Trophoblast cell (in vitro differentiated cells and primary cell): Measurements from ENCODE around the gene NRCAM.

Experiments used
- DNase-seq, 2 donors: peaks; one replicate each; pipeline ENCODE4 v3.0.0-alpha.2; 2016
- H2AFZ ChIP-seq: 2 replicates; pipeline ENCODE4 v1.6.1; 2013; ENCODE audit warnings: low read length, moderate library complexity, mild to moderate bottlenecking; ENCODE audit not compliant: insufficient read depth, poor library complexity
- H2AK5ac ChIP-seq: 2 replicates; pipeline ENCODE4 v1.6.1; 2013; ENCODE audit warnings: mild to moderate bottlenecking, low read length
- H2BK120ac ChIP-seq: 2 replicates; pipeline ENCODE4 v1.6.1; 2013; ENCODE audit warnings: low read length, mild to moderate bottlenecking, moderate library complexity; ENCODE audit not compliant: insufficient read depth, poor library complexity
- H2BK12ac ChIP-seq: 2 replicates; pipeline ENCODE4 v1.6.1; 2013; ENCODE audit warnings: mild to moderate bottlenecking, low read length, moderate library complexity
- H2BK5ac ChIP-seq: 2 replicates; pipeline ENCODE4 v1.6.1; 2013; ENCODE audit warnings: low read length, low read depth, moderate library complexity, mild to moderate bottlenecking; ENCODE audit not compliant: poor library complexity
- H3K14ac ChIP-seq: 2 replicates; pipeline ENCODE4 v1.6.1; 2013; ENCODE audit warnings: mild to moderate bottlenecking, low read length
- H3K18ac ChIP-seq: 2 replicates; pipeline ENCODE4 v1.6.1; 2013; ENCODE audit warnings: mild to moderate bottlenecking, low read length
- H3K23ac ChIP-seq: 2 replicates; pipeline ENCODE4 v1.6.1; 2013; ENCODE audit warnings: low read length
- H3K27ac ChIP-seq: 2 replicates; pipeline ENCODE4 v1.5.1; 2013; ENCODE audit warnings: low read depth, mild to moderate bottlenecking, inconsistent platforms, low read length, moderate library complexity
- H3K27me3 ChIP-seq: 2 replicates; pipeline ENCODE4 v1.6.1; 2013; ENCODE audit warnings: inconsistent platforms, mild to moderate bottlenecking, low read length, moderate library complexity; ENCODE audit not compliant: insufficient read depth
- H3K36me3 ChIP-seq, 2 experiments: 1 replicate in 1 of 2; 2 replicates in 1 of 2; pipeline ENCODE4 v1.6.1; 2013; ENCODE audit warnings: low read length in 2 of 2, mild to moderate bottlenecking in 2 of 2, moderate library complexity in 1 of 2; ENCODE audit not compliant: insufficient read depth in 2 of 2, control insufficient read depth in 1 of 2
- H3K4ac ChIP-seq: 2 replicates; pipeline ENCODE4 v1.6.1; 2013; ENCODE audit warnings: low read depth, mild to moderate bottlenecking, low read length, moderate library complexity
- H3K4me1 ChIP-seq, 2 experiments: 1 replicate in 1 of 2; 2 replicates in 1 of 2; pipeline ENCODE4 v1.6.1; 2013; ENCODE audit warnings: low read length in 2 of 2, mild to moderate bottlenecking in 2 of 2, moderate library complexity in 1 of 2; ENCODE audit not compliant: insufficient read depth in 2 of 2, control insufficient read depth in 1 of 2
- H3K4me2 ChIP-seq: 2 replicates; pipeline ENCODE4 v1.6.1; 2013; ENCODE audit warnings: inconsistent platforms, mild to moderate bottlenecking, low read length, moderate library complexity
- H3K4me3 ChIP-seq: 2 replicates; pipeline ENCODE4 v1.5.1; 2013; ENCODE audit warnings: mild to moderate bottlenecking, low read depth, low read length, inconsistent platforms
- H3K79me1 ChIP-seq: one replicate; pipeline ENCODE4 v1.6.1; 2013; ENCODE audit warnings: low read length
- H3K79me2 ChIP-seq: 2 replicates; pipeline ENCODE4 v1.6.1; 2013; ENCODE audit warnings: low read length, mild to moderate bottlenecking; ENCODE audit not compliant: control insufficient read depth, insufficient read depth, poor library complexity
- H3K9ac ChIP-seq: 2 replicates; pipeline ENCODE4 v1.6.1; 2013; ENCODE audit warnings: mild to moderate bottlenecking, low read length
- H3K9me3 ChIP-seq: 2 replicates; pipeline ENCODE4 v1.6.1; 2013; ENCODE audit warnings: low read depth, mild to moderate bottlenecking, control low read depth, inconsistent platforms, low read length; ENCODE audit not compliant: insufficient read depth
- H4K12ac ChIP-seq: 2 replicates; pipeline ENCODE4 v1.6.1; 2013; ENCODE audit warnings: low read depth, mild to moderate bottlenecking, low read length, moderate library complexity
- H4K8ac ChIP-seq: 2 replicates; pipeline ENCODE4 v1.6.1; 2013; ENCODE audit warnings: low read depth, mild to moderate bottlenecking, low read length, moderate library complexity
- H4K91ac ChIP-seq: one replicate; pipeline ENCODE4 v1.6.1; 2013; ENCODE audit warnings: low read depth, mild to moderate bottlenecking, low read length, moderate library complexity
- WGBS: extraction: QIAGEN DNeasy Blood & Tissue Kit; methylation state at CpG from one replicate; pipeline ENCODE4 v1.1.7; 2013; ENCODE audit warnings: missing lambda C conversion rate; ENCODE audit not compliant: insufficient read length, insufficient coverage; ENCODE audit errors: extremely low coverage; 5-methylcytosine and 5-hydroxymethylcytosine counted together

NRCAM gene

GRCh38 chr7:108248821-108249220, 207.4 kb downstream of the NRCAM start:
- no peak overlapping the region for H2BK120ac ChIP-seq
- H3K4me3 ChIP-seq = no peak overlapping the region
- no peak overlapping the region for H2AK5ac ChIP-seq
- H3K79me2 ChIP-seq = no peaks in the 10 kb centered on the region
- no peak overlapping the region for H3K23ac ChIP-seq
- H3K4ac ChIP-seq = no peak overlapping the region
- H4K8ac ChIP-seq = no peak overlapping the region
- DNase-seq = no peak
- H3K27ac ChIP-seq = no peak overlapping the region
- H3K9ac ChIP-seq = no peak overlapping the region
- no peaks in the 10 kb centered on the region for H3K79me1 ChIP-seq
- H2BK12ac ChIP-seq = no peak overlapping the region
- no peaks in the 10 kb centered on the region for H3K36me3 ChIP-seq
- no peak overlapping the region for H2AFZ ChIP-seq
- no peak overlapping the region for H3K4me2 ChIP-seq
- no peak overlapping the region for H3K14ac ChIP-seq
- H2BK5ac ChIP-seq = no peak overlapping the region
- H3K4me1 ChIP-seq = peaks cover 5 to 10% of the 10 kb centered on the region in 2 experiments
- no peak overlapping the region for H4K12ac ChIP-seq
- peaks cover 2% of the 10 kb centered on the region for H3K9me3 ChIP-seq
- H4K91ac ChIP-seq = no peak overlapping the region
- WGBS = no CpG with 5 or more reads among the region's 4 CpGs
- no peaks in the 10 kb centered on the region for H3K27me3 ChIP-seq
- no peak overlapping the region for H3K18ac ChIP-seq

GRCh38 chr7:108248418-108248817, 207.8 kb downstream of the NRCAM start:
- Histone ChIP-seq H3K27ac (no peak overlapping the region), H3K4ac (no peak overlapping the region), H3K4me1 (peaks cover 5 to 10% of the 10 kb centered on the region in 2 experiments), H3K36me3 (no peaks in the 10 kb centered on the region), H3K4me3 (no peak overlapping the region), H3K9ac (no peak overlapping the region), H2BK5ac (no peak overlapping the region), H3K79me1 (no peaks in the 10 kb centered on the region), H2AFZ (no peak overlapping the region), H2BK120ac (no peak overlapping the region), H4K8ac (no peak overlapping the region), H3K4me2 (no peak overlapping the region), H4K91ac (no peak overlapping the region), H3K23ac (no peak overlapping the region), H3K27me3 (no peaks in the 10 kb centered on the region), H3K18ac (no peak overlapping the region), H4K12ac (no peak overlapping the region), H3K79me2 (no peaks in the 10 kb centered on the region), H3K9me3 (peaks cover 2% of the 10 kb centered on the region), H2BK12ac (no peak overlapping the region), H2AK5ac (no peak overlapping the region), H3K14ac (no peak overlapping the region)
- no CpG with 5 or more reads among the region's 2 CpGs for WGBS
- no peak for DNase-seq

- Histone ChIP-seq H3K36me3 (no peaks in the 10 kb centered on the region), H3K4me1 (peaks cover 5 to 10% of the 10 kb centered on the region in 2 experiments), H3K27me3 (no peaks in the 10 kb centered on the region), H2BK12ac (no peak overlapping the region), H3K9me3 (peaks cover 2% of the 10 kb centered on the region), H3K18ac (no peak overlapping the region), H3K9ac (no peak overlapping the region), H3K79me1 (no peaks in the 10 kb centered on the region), H2AFZ (no peak overlapping the region), H3K27ac (no peak overlapping the region), H4K8ac (no peak overlapping the region), H4K91ac (no peak overlapping the region), H3K4me3 (no peak overlapping the region), H3K4ac (no peak overlapping the region), H3K14ac (no peak overlapping the region), H2BK120ac (no peak overlapping the region), H2AK5ac (no peak overlapping the region), H3K79me2 (no peaks in the 10 kb centered on the region), H4K12ac (no peak overlapping the region), H3K4me2 (no peak overlapping the region), H2BK5ac (no peak overlapping the region), H3K23ac (no peak overlapping the region)
- DNase-seq = no peak
- no CpG with 5 or more reads among the region's 1 CpG for WGBS
These were observed 208.6 kb downstream of the NRCAM start for GRCh38 chr7:108247614-108248013.

- Histone ChIP-seq H3K79me2 (no peaks in the 10 kb centered on the region), H3K27ac (peak overlapping the region; percentile 16), H4K12ac (no peak overlapping the region), H3K79me1 (no peaks in the 10 kb centered on the region), H4K8ac (no peak overlapping the region), H3K23ac (no peak overlapping the region), H3K9ac (no peak overlapping the region), H3K4me3 (no peak overlapping the region), H3K4ac (no peak overlapping the region), H2BK12ac (peak overlapping the region; percentile 18), H2BK5ac (no peak overlapping the region), H3K4me1 (peaks cover 5 to 10% of the 10 kb centered on the region in 2 experiments), H3K9me3 (peaks cover 2% of the 10 kb centered on the region), H3K14ac (no peak overlapping the region), H4K91ac (no peak overlapping the region), H3K18ac (no peak overlapping the region), H3K27me3 (no peaks in the 10 kb centered on the region), H2AK5ac (no peak overlapping the region), H2AFZ (no peak overlapping the region), H2BK120ac (no peak overlapping the region), H3K4me2 (no peak overlapping the region), H3K36me3 (no peaks in the 10 kb centered on the region)
- WGBS = no CpG with 5 or more reads among the region's 1 CpG
- peak; percentile 50 to 61 for DNase-seq
These were observed 209.9 kb downstream of the NRCAM start for GRCh38 chr7:108246227-108246837.
